HG03432 (cell line): ENCODE data around the gene IER3.

Experiments
- ATAC-seq: cut with Tn5 transposase; IDR thresholded peaks from one replicate; pipeline ENCODE4 v1.9.1; 2021; ENCODE audit warnings: mild to moderate bottlenecking, moderate library complexity; ENCODE audit not compliant: unreplicated experiment

Gene IER3

GRCh38 chr6:30744054-30744805 is at the start of gene IER3:
Gene IER3, minus strand, starts transcription at chr6:30744547. Its CDS starts 29 bp downstream, at chr6:30744518.
- ATAC-seq, result peak; percentile 33

- ATAC-seq, result no peak
These were observed 49.3 kb upstream of the IER3 start for GRCh38 chr6:30793521-30794194.

GRCh38 chr6:30792786-30793185 is 48.4 kb upstream of the IER3 start:
- ATAC-seq, result no peak

- ATAC-seq, result no peak
These were observed 46.5 kb upstream of the IER3 start for GRCh38 chr6:30790724-30791383.

- ATAC-seq, result no peak
These were observed 45.3 kb upstream of the IER3 start for GRCh38 chr6:30789606-30790005.

- ATAC-seq, result no peak
These were observed 43.6 kb upstream of the IER3 start for GRCh38 chr6:30787954-30788353.

- ATAC-seq, result no peak
These were observed 38.2 kb upstream of the IER3 start for GRCh38 chr6:30782425-30783014.

GRCh38 chr6:30781743-30782424 is 37.5 kb upstream of the IER3 start:
- no peak for ATAC-seq

- no peak for ATAC-seq
These were observed 37.0 kb upstream of the IER3 start for GRCh38 chr6:30781395-30781742.

GRCh38 chr6:30780642-30780920 is 36.2 kb upstream of the IER3 start:
- ATAC-seq, result no peak

- no peak for ATAC-seq
These were observed 35.7 kb upstream of the IER3 start for GRCh38 chr6:30779850-30780641.

GRCh38 chr6:30778001-30778635 is 33.8 kb upstream of the IER3 start:
- ATAC-seq, result no peak

GRCh38 chr6:30777155-30777485 is 32.8 kb upstream of the IER3 start:
- ATAC-seq, result no peak

GRCh38 chr6:30776390-30777154 is 32.2 kb upstream of the IER3 start:
- no peak for ATAC-seq

- no peak for ATAC-seq
These were observed 30.8 kb upstream of the IER3 start for GRCh38 chr6:30775104-30775503.

GRCh38 chr6:30774701-30775100 is 30.4 kb upstream of the IER3 start:
- ATAC-seq, result no peak

GRCh38 chr6:30770592-30770991 is 26.2 kb upstream of the IER3 start:
- no peak for ATAC-seq

- no peak for ATAC-seq
These were observed 25.6 kb upstream of the IER3 start for GRCh38 chr6:30769853-30770524.
